ENCODE data around the gene AASDHPPT.

AASDHPPT gene

GRCh38 chr11:106128740-106129139, 51.3 kb downstream of the AASDHPPT start:
- Histone ChIP-seq H3K27me3 (ENCODE audit: insufficient read depth, low read length, poor library complexity, severe bottlenecking) (no peaks in the 10 kb centered on the region), H3K9ac (ENCODE audit: low read depth, low read length, poor library complexity, severe bottlenecking) (no peak overlapping the region), H3K9me2 (replicated peaks; ENCODE audit: low read depth, low read length) (no peaks in the 10 kb centered on the region), H3K4me2 (ENCODE audit: low read depth, low read length, poor library complexity, severe bottlenecking) (no peak overlapping the region), H2AFZ (ENCODE audit: low read length) (no peak overlapping the region), H3K79me2 (ENCODE audit: insufficient read depth, low read length) (no peaks in the 10 kb centered on the region), H4K20me1 (ENCODE audit: insufficient read depth, low read length, poor library complexity, severe bottlenecking) (no peaks in the 10 kb centered on the region), H3K36me3 (ENCODE audit: insufficient read depth, low read length) (no peaks in the 10 kb centered on the region), H3K4me1 (ENCODE audit: insufficient read depth, low read length, poor library complexity, severe bottlenecking) (peaks cover 8% of the 10 kb centered on the region), H3F3A (ENCODE audit: low read depth) (no peaks in the 10 kb centered on the region), H3K9me3 (ENCODE audit: insufficient read depth, low read depth, low read length) (no peaks in the 10 kb centered on the region), H3K4me3 (ENCODE audit: low read length, poor library complexity, severe bottlenecking) (no peak overlapping the region)
- TF ChIP-seq EZH2phosphoT487 (IDR thresholded peaks at IDR 0.05; ENCODE audit: borderline replicate concordance) (no peak), CTCF (conservative IDR thresholded peaks at IDR 0.05; ENCODE audit: low read length) (no peak)

GRCh38 chr11:106131998-106132397, 54.5 kb downstream of the AASDHPPT start:
- Histone ChIP-seq H3K9me2 (replicated peaks; ENCODE audit: low read depth, low read length) (no peaks in the 10 kb centered on the region), H3K4me1 (ENCODE audit: insufficient read depth, low read length, poor library complexity, severe bottlenecking) (peaks cover 8% of the 10 kb centered on the region), H2AFZ (ENCODE audit: low read length) (no peak overlapping the region), H3K36me3 (ENCODE audit: insufficient read depth, low read length) (no peaks in the 10 kb centered on the region), H3K4me3 (ENCODE audit: low read length, poor library complexity, severe bottlenecking) (no peak overlapping the region), H3K9ac (ENCODE audit: low read depth, low read length, poor library complexity, severe bottlenecking) (no peak overlapping the region), H3K4me2 (ENCODE audit: low read depth, low read length, poor library complexity, severe bottlenecking) (no peak overlapping the region), H4K20me1 (ENCODE audit: insufficient read depth, low read length, poor library complexity, severe bottlenecking) (no peaks in the 10 kb centered on the region), H3F3A (ENCODE audit: low read depth) (no peaks in the 10 kb centered on the region), H3K9me3 (ENCODE audit: insufficient read depth, low read depth, low read length) (no peaks in the 10 kb centered on the region), H3K27me3 (ENCODE audit: insufficient read depth, low read length, poor library complexity, severe bottlenecking) (no peaks in the 10 kb centered on the region), H3K79me2 (ENCODE audit: insufficient read depth, low read length) (no peaks in the 10 kb centered on the region)
- no peak for TF ChIP-seq CTCF (conservative IDR thresholded peaks at IDR 0.05; ENCODE audit: low read length)
- TF ChIP-seq EZH2phosphoT487 (IDR thresholded peaks at IDR 0.05; ENCODE audit: borderline replicate concordance), result no peak

- H2AFZ ChIP-seq (ENCODE audit: low read length), result no peak overlapping the region
Measured at GRCh38 chr11:106132582-106133354, 55.3 kb downstream of the AASDHPPT start.

More at GRCh38 chr11:106132582-106133354, 55.3 kb downstream of the AASDHPPT start:
- H3K4me1 ChIP-seq (ENCODE audit: insufficient read depth, low read length, poor library complexity, severe bottlenecking), result peaks cover 8% of the 10 kb centered on the region
- H3K79me2 ChIP-seq (ENCODE audit: insufficient read depth, low read length), result no peaks in the 10 kb centered on the region
- no peaks in the 10 kb centered on the region for H3K27me3 ChIP-seq (ENCODE audit: insufficient read depth, low read length, poor library complexity, severe bottlenecking)
- no peaks in the 10 kb centered on the region for H3K9me2 ChIP-seq (replicated peaks; ENCODE audit: low read depth, low read length)
- H3K4me3 ChIP-seq (ENCODE audit: low read length, poor library complexity, severe bottlenecking), result no peak overlapping the region
- TF ChIP-seq CTCF (conservative IDR thresholded peaks at IDR 0.05; ENCODE audit: low read length) (no peak), EZH2phosphoT487 (IDR thresholded peaks at IDR 0.05; ENCODE audit: borderline replicate concordance) (no peak)
- no peak overlapping the region for H3K9ac ChIP-seq (ENCODE audit: low read depth, low read length, poor library complexity, severe bottlenecking)
- H3K9me3 ChIP-seq (ENCODE audit: insufficient read depth, low read depth, low read length), result no peaks in the 10 kb centered on the region
- no peaks in the 10 kb centered on the region for H4K20me1 ChIP-seq (ENCODE audit: insufficient read depth, low read length, poor library complexity, severe bottlenecking)
- H3F3A ChIP-seq (ENCODE audit: low read depth), result no peaks in the 10 kb centered on the region
- no peak overlapping the region for H3K4me2 ChIP-seq (ENCODE audit: low read depth, low read length, poor library complexity, severe bottlenecking)
- no peaks in the 10 kb centered on the region for H3K36me3 ChIP-seq (ENCODE audit: insufficient read depth, low read length)
